Stimulated activated CD8-positive, alpha-beta memory T cell treated with anti-CD3 and anti-CD28 coated beads, Interleukin-2, amount 100 ng/mL, for 48 hours (primary cell): ENCODE measurements around the gene GHITM.
"Not testable (repeated sequence)": the region's sequence is repeated elsewhere in the genome, so short reads cannot be mapped to it uniquely, and the experiment has no call there.

Source experiments
- DNase-seq, 2 donors: peaks; one replicate each; pipeline ENCODE4 v3.0.0-alpha.2; 2020; ENCODE audit warnings: low read depth in 2 of 2

Gene GHITM

DNA sequence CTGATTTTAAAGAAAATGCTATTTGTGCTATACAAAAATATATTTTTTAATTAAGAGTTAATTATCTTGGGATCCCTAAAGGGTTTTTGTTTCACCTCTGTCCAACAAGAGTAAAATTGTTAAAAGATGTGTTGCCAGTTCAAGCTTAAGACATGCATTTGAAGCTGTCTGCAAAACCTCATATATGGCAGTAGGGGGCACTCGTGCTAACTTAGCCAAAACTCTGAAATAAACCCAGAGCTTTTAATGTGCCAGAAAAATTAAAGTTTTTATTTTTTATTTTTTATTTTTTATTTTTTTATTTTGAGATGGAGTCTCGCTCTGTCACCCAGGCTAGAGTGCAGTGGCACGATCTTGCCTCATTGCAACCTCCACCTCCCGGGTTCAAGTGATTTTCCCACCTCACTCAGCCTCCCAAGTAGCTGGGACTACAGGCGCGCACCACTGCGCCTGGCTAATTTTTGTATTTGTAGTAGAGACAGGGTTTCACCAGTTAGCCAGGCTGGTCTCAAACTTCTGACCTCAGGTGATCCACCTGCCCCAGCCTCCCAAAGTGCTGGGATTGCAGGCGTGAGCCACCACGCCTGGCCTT is 8.8 kb downstream of the GHITM start:
- not testable (repeated sequence) for DNase-seq

DNA sequence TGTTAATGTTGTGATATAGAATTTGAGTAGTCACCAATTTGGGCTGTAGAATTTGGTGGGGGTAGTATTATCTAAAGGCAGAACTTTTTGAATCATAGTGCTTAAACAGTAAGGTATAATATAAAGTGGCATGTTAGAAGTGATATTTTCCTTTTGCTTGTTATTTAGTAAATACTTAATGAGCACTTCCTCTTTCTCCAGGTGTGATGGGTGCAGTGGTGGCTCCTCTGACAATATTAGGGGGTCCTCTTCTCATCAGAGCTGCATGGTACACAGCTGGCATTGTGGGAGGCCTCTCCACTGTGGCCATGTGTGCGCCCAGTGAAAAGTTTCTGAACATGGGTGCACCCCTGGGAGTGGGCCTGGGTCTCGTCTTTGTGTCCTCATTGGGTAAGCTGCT is 10.5 kb downstream of the GHITM start:
- DNase-seq: no peak

DNA sequence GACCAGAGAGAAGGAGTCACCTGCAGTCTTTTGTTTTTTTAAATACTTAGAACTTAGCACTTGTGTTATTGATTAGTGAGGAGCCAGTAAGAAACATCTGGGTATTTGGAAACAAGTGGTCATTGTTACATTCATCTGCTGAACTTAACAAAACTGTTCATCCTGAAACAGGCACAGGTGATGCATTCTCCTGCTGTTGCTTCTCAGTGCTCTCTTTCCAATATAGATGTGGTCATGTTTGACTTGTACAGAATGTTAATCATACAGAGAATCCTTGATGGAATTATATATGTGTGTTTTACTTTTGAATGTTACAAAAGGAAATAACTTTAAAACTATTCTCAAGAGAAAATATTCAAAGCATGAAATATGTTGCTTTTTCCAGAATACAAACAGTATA is 13.5 kb downstream of the GHITM start:
- no peak for DNase-seq

DNA sequence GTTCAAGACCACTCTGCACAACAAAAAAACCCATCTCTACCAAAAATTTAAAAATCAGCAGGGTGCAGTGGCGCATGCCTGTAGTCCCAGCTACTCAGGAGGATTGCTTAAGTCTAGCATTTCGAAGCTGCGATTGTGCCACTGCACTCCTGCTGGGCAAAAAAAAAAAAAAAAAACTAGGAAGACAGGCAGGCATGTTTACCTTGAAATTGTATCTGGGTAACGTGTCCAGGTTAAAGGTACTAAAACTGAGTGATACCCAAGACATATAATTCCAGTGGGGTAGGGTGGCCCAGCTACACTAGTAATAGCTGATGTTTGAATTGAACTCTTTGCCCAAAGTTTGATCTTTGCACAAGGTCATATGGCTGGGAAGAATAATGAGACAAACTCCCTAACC is 16.2 kb downstream of the GHITM start:
- no peak for DNase-seq

DNA sequence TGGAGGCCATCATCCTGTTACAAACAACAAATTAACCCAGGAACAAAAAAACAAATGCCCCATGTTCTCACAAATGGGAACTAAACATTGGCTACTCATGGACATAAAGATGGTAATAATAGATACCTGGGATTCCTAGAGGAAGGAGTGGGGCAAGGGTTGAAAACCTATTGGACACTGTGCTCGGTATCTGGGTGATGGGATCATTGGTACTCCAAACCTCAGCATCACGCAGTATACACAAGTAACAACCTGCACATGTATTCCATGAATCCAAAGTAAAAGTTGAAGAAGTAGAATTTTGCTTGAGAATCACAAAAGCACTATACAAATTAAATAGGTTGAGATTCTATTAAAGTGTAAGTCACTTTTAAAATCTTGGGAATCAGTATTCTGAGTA is 16.7 kb downstream of the GHITM start:
- DNase-seq: no peak

DNA sequence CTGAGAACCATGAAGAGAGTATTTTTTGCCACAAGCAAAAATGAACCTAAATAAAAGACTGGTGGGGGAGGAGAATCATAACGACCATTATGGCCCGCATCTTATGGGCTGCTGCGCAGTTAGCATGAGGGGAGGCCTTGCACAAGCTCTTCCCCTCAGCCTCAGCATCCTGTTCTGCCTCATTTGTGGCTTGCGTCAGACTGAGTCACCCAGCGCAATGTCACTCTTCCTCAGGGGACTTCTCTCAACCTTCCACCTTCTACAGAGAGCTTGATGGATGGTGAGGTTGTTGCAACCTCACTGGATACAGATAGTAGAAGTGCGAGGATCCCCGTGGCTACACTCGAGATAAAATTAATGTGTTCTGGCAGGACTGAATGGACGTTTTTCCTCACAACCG is 17.5 kb downstream of the GHITM start:
- DNase-seq: peak; percentile 24 to 39

DNA sequence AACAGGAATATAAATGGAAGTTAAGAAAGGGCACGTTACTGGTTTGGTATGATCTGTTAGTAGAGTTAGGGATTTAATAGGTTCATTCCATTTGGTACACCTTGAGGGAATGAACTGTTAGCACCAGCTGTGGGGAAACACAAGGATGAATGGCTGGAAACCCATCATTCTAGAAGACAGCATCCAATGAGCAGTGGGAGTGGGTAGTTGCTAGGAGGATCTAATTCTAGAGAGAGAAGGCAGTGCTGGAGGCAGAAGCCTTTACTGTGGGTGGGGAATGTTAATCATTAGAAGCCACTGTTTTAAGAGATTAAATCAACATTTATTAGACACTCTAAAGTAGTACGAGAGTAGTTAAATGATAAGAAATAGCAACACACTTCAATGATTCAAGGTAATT is 18.8 kb downstream of the GHITM start:
- DNase-seq: no peak

DNA sequence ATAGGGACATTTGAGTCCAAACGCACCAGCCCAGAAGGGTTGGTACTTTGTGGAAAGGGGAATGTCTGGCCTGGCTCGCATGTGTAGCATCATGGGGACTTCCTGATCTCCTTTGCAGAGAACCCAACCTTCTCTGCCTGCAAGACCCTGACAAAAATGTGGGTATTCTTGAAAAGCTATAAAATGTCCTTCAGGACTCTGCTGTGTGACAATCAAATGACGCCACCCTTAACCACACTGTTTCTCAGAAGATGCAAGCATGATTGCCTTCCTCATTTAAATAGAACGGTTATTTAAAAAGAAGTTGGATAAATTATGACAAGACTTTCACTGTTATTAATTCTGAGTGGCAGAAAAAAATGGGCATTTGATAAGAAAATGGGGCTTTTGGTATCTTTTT is 19.2 kb downstream of the GHITM start:
- no peak for DNase-seq

DNA sequence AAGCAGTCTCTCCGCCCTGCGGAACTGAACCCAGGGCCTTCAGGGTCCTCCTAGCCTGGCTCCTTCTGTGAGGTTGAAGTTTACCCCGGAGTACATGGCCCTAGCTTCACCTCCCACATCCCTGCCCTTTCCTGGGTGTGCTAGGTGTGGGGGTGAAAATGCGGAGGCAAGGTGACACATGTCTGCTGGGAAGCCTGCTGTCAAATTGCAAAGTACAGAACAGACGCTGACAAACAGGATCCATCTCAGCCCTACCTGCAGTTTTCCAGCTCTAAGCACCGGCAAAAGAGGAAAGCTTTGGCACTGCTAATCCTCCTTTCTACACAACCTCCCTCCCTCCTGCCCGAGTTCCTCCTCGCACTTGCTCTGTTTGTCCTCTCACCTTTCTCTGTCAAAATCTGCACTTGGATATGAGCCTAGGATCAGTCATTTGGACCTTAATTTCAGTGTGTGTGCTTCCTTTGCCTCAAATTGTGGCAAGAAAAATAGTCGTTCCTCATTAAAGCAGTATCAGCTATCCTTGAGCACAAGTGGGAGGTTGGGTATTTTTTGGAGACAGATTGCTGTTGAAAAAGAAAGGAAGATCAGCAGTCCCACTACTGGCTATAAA is 19.9 kb downstream of the GHITM start:
- DNase-seq: no peak

DNA sequence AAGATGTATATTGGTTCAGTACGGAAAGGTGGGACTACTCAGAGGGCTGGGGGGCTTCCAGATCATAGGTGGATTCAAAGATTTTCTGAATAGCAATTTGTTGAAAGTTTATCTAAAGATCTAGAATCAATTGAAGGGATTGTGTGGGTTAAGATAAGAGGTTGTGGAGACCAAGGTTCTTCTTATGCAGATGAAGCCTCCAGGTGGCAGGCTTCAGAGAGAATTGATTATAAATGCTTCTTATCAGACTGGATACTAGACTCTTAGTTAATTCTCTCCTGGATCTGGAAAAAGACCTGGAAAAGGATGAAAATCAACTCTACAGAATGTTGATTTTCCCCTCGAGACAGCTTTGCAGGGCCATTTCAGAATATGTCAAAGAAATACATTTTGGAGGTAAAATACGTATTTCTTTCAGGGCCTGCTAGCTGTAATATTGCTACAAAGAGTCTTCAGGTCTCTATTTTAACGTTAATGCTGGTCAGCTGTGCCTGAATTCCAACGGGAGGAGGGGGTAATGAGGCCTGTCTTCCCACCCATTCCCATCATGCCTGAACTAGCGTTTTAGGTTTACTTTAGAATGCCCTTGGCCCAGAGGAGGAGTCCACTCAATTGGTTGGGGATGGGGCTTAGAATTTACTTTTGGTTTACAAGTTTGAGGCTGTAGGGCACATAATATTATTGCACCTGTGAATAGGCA is 21.5 kb downstream of the GHITM start:
- DNase-seq: no peak

DNA sequence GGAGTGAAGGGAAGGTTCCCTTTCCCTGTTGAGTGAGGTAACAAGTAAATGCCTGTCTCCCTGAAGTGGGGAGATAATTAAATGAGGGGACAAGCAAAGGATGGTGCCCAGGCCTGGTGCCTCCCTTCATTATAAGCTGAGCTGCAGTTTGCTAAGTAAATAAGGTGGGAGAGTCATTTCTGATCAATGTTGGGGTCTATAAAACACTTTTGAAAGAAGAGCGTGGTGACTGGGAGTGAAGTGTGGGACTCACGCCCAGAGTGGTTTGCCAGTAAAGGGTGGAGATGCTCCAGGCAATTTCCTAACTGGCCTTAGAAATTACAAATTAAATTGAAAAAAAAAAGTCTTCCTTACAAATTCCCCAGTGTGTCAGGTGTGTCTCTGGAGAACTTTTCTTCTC is 24.7 kb downstream of the GHITM start:
- DNase-seq: no peak

DNA sequence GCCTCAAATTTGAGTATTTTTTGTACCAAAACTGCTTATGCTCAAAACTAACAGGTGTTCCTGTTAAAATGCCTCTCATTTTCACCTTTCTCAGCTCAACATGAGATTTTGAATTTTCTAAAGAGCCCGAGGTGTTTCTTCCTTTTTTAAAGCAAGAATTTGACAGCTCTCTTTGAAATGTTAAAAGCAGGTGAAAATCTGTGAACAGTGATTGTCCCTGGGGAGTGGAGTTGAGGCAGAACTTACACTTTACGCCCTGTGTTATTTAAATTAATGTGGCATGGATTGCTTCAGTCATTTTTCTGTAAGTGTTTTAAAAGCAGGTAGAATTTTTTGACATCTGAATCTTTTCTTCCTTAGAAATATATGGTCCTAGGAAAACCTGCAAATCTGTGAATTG is 25.1 kb downstream of the GHITM start:
- DNase-seq: no peak

DNA sequence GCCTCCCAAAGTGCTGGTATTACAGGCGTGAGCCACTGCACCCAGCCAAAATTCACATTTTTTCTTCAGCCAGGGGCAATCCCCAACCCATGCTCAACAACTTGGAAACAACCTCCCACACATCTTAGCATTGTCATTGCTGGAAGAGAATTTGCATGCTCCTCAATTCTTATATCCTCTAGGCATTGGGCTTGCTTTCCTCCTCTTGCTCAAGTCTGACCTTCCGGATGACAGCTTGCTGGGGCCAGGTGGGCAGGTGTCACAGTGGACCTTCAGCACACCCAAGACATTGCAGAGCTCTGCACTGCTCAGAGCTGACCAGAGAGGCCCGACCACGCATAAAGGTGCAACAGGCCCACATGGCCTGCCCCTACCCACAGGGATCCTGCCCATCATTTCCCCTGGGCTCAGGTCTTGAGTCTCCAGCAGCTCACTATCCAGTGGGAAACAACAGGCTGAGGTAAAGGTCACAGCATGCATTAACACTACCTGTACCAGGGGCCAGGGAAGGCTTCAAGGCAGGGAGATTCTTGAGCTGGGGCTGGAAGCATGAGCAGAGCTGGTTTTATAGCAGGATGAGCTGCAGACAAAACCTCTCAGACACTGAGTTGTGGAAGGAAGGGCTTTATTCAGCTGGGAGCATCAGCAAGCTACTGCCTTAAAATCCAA is 27.4 kb downstream of the GHITM start:
- no peak for DNase-seq

DNA sequence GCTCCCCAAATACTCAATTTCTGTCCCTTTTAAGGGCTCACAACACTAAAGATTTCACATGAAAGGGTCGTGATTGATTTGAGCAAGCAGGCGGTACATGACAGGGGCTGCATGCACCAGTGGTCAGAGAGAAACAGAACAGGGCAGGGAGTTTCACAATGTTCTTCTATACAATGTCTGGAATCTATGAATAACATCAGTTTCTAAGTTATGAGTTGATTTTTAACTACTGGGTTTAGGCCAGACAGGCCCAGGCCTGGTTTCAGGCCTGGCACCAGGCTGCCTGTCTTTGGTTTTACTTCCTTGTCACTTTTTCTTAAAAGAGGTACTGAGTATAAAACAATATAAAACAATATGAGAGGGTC is 28.0 kb downstream of the GHITM start:
- DNase-seq: not testable (repeated sequence)

DNA sequence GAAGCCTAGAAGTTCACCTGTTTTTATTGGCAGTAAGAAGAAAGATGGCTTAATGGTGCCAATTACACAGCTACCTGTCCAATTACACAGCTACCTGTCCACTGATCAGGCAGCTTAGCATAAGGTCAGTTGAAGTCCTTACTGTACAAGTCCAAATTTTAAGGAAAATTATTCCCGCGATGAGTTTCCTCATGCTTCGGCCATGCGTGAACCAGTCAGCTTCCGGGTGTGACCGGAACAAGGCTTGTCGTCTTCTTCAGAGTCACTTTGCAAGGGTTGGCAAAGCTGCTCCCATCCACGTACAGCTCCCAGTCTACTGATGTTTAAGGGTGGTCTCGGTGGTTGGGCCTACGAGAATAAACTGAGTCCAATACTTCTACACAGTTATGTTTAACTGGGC is 29.1 kb downstream of the GHITM start:
- not testable (repeated sequence) for DNase-seq

DNA sequence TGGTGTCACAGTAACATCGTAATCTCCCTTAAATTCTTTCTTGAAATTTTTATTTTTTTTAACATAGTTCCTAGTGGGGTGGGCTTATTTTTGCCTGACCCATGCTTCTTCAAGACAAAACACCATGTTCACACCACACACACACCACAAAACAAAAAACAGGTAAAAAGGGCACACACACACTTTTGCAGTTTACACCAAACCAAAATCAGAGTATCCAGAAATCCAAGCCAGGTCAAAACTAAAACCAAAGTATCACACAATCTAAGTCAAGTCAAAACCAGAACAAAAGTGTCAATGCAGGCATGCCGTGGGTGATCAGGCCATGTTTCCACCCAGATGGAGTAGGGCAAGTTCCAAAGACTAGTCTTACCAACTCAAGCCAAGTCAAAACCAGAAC is 31.9 kb downstream of the GHITM start:
- DNase-seq: not testable (repeated sequence)

DNA sequence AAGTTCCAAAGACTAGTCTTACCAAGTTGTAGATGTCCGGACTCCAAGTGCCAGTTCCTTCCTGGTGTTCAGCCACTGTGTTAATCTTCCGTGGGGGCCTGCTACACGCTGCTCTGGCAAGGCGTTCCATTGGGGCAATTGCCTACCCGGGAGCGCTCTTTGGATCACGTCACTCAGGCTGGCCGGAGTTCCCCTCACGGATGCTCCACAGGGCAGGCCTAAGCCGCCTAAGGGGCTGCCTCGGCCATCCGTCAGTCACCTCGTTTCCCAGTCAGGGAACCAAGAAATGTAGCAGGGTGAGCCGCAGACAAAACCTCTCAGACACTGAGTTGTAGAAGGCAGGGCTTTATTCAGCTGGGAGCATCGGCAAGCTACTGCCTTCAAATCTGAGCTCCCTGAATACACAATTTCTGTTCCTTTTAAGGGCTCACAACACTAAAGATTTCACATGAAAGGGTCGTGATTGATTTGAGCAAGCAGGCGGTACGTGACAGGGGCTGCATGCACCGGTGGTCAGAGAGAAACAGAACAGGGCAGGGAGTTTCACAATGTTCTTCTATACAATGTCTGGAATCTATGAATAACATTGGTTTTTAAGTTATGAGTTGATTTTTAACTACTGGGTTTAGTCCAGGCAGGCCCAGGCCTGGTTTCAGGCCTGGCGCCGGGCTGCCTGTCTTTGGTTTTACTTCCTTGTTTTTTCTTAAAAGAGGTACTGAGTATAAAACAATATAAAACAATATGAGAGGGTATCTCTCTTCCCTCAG is 32.6 kb downstream of the GHITM start:
- DNase-seq: not testable (repeated sequence)

DNA sequence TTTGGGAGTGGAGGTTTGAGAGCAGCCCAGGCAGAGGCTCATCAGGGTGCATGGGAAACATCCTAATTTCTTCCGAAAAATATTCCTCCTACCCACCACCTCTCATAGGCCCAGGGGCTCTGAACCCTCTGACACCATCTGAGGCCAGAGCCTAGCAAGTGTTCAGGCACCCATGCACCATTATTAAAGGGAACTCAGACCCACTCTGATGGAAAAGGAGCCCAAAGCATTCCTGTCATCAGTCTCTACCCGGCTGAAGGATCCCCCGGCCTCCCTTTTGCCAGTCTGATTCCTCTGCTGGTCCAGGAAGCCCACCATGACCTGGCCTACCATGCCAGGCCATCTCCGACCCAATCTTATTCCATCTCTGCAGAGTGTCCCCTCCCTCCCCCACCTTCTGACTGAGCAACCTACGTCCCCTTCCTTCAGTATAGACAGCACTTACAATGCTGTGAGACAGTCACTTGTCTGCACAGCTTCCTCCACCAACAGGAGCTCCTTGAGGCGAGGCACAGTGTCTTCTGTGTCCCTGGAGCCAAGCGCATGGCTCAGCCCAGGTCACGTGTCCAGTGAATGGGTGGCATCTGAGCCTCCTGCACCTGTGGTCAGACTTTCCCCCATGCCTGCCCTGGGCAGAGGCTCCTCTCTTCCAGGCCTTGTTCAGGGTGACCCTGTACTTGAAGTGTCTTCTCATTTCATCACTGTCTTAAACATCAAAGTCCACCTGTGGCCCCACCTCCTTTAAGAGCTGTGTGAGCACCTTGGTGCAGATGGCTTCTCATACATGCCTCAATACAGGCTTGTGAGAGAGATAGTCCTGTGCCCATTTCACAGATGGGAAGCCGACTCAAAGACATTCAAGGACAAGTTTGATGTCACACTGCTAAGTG is 33.4 kb downstream of the GHITM start:
- DNase-seq: no peak

DNA sequence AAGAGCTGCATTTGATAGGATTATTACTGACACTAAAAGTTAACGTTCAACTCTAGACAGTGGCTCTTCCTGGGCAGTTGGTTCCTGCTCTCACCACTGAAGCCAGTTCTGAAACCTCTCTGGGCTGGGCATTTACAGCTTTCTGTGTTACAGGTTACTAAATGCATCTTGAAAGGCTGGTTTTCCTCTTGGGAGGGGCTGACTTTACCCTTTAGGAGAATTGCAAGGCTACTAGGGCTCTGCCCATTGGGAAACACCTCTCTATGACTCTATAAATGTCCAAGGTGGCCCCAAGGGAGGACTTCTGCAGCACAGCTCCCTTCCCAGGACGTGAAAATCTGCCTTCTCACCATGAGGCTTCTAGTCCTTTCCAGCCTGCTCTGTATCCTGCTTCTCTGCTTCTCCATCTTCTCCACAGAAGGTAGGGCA is 34.2 kb downstream of the GHITM start, which contains the start of gene GPR15LG:
Gene GPR15LG (plus strand): TSS at position 301 of the 429 bp plus-strand sequence. CDS start 51 bp downstream, at position 352.
- no peak for DNase-seq

DNA sequence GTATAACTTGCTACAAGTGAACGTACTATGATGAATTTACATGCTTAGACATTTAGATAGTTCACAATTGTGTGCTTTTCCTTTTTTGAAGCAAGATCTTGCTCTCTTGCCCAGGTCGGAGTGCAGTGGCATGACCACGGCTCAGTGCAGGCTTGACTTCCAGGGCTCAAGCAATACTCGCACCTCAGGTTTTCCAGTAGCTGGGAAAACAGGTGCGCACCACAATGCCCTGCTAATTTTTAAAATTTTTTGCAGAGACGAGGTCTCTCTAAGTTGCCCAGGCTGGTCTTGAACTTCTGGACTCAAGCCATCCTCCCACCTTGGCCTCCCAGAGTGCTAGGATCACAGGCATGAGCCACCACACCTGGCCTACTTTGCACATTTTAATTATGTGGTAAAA is 36.1 kb downstream of the GHITM start:
- DNase-seq: no peak

DNA sequence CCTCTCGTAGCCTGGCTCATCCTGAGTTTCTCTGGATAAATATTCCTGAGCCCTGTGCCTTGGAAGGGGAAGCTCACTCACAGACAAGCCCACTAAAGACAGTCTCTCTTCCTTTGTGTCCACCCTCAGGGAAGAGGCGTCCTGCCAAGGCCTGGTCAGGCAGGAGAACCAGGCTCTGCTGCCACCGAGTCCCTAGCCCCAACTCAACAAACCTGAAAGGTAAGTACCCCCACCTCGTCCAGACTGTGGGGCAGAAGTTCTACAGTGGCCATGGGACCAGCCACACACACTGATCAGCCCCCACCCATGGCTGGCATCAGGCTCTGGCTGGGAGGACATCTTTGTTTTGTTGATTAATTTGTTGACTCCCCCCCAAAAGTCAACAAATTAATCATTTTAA is 37.0 kb downstream of the GHITM start:
- no peak for DNase-seq
